DOHH2 (cell line): ENCODE data around the gene DENND5B.

ENCODE experiments used
- CTCF ChIP-seq: fragments of 200-600 bp; sonication (generic); IDR thresholded peaks from one replicate; pipeline ENCODE4 v1.5.1; 2014; ENCODE audit warnings: antibody characterized with exemption, mild to moderate bottlenecking, low read depth, low read length; ENCODE audit not compliant: poor library complexity, severe bottlenecking
- EZH2phosphoT487 ChIP-seq: fragments of 200-600 bp; sonication (generic); IDR thresholded peaks from 2 replicates; pipeline ENCODE4 v1.6.1; 2017; ENCODE audit warnings: borderline replicate concordance, mild to moderate bottlenecking, antibody characterized with exemption, low read length, moderate library complexity, mixed read lengths

- TF ChIP-seq CTCF = no peak
- TF ChIP-seq EZH2phosphoT487 = no peak
Observed at GRCh38 chr12:31566547-31566946, 24.4 kb downstream of the DENND5B start.
